ENCODE measurements around the gene FCN3.
A peak's percentile ranks its signal among the peaks of the same experiment; 100 is the strongest.
"Not testable (repeated sequence)": the region's sequence is repeated elsewhere in the genome, so short reads cannot be mapped to it uniquely, and the experiment has no call there.

The FCN3 gene

DNA sequence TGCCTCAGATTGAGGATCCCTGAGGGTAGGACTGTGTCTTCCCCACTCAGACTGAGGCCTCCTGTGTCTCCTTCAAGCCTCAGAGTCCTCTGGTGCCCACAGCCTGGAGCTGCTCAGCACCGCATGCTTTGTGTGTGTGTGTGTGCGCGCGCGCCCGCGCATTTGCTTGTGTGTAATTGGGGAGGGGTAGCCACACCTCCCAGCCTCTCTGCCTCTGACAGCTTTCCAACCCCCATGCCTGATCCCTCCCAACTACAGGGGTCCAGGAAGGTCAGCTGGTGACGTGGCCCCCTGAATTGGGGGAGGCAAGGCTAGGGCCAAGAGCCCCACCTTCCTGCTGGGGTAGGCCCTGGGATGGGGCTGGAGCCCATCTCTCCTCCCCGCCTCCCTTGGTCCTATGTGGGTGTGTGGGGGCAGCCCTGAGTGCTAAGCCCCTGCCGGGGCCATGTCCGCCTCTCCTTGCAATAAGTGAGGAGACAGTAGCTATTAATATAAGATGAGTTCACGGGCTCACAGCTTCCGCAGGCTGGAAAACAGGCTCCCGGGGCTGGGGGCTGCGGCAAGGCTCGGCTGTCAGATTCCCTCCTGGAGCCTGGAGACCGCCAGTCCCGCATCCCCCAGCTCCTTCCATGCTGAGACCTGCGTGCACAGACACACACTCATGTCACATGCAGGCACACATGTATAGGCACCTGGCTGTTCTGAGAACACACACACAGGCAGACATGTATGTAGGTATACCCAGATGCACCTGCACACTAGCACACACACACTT, 24.8 kb upstream of the FCN3 start:
- DNase-seq (ENCODE audit: low read depth) = no peak

DNA sequence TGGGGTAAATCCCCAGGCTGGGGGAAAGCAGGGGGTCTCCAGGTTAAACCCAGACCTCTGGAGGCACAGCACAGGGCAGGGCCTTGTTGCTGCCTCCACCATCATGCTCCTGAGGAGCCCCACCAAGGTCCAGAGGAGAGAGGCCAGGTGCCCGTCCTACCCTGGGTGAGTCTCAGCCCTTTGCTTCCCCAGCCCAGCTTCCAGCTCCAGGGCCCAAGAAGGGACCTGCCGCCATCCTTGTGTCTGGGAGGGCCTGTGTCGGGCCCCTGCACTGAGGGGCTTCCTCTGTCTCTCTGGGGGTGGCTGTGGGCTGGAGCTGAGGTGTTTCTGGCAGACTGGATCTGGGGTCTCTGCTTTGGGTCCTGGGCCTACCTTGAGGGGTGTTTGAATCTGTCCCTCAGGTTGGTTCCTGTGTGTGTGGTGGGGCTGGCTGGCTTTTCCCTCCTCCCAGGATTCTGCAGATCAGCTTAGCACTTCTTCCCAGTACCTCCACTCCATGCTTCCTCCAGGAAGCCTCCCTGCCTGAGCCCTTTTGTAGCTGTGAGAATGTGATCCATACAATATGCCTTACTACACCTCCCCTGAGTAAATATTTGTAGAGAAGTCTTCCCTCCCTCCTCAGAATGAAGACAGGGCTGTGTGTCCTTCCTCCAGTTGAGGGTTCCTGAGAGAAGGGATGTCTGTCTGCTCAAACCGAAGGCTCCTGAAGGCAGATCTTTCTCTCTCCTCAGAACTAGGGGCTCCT, 24.0 kb upstream of the FCN3 start:
- no peak for DNase-seq (ENCODE audit: low read depth)

DNA sequence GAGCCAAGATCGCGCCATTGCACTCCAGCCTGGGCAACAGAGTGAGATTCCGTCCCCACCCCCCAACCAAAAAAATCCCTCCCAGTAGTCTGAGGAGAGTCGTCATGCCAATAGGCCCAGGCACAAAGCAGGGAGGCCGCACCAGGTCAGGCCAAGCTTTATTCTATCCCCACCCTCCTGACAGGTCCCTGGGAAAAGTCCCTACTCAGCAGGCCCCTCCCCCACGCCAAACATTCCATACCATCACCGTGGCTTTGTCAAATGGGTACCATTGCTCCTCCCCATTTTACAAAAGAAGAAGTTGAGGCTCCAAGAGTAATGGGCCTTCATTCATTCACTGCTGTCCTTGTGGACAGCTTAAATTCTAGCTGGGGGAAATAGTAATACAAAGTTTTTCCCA, 23.1 kb upstream of the FCN3 start:
- DNase-seq (ENCODE audit: low read depth) = no peak

DNA sequence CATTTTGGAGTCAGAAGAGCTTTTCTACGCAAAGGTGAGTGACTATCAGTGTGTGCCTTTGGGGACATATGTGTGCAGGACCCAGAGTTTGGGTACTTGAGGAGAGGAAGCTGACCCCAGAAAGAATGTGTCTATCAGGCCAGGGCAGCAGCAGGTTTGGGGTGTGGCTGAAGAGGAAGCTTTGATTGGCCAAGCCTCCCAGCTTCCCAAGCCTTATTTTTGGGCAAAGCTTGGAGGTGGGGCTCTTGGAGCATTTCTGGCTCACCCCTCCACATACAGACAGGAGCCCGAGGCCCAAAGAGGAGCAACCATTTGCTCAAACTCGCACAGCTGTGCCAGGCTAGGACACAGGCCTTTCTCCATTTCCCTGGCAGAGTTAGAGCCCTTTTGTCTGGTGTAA, 22.5 kb upstream of the FCN3 start:
- DNase-seq (ENCODE audit: low read depth) = no peak

GRCh38 chr1:27395441-27396195, 21.0 kb upstream of the FCN3 start:
- DNase-seq (ENCODE audit: low read depth) = peak; percentile 70

GRCh38 chr1:27394925-27395324, 20.3 kb upstream of the FCN3 start:
- no peak for DNase-seq (ENCODE audit: low read depth)

GRCh38 chr1:27394282-27394658, 19.6 kb upstream of the FCN3 start:
- no peak for DNase-seq (ENCODE audit: low read depth)

DNA sequence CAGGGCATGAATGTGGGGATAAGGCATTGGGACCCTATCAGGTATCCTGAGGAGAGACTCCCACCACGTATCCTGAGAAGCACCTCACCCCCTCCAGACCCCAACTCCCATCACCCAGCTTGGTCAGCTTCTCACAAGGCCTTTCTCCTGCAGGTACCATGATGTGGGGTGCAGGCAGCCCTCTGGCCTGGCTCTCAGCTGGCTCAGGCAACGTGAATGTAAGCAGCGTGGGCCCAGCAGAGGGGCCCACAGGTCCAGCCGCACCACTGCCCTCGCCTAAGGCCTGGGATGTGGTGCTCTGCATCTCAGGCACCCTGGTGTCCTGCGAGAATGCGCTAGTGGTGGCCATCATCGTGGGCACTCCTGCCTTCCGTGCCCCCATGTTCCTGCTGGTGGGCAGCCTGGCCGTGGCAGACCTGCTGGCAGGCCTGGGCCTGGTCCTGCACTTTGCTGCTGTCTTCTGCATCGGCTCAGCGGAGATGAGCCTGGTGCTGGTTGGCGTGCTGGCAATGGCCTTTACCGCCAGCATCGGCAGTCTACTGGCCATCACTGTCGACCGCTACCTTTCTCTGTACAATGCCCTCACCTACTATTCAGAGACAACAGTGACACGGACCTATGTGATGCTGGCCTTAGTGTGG, 19.1 kb upstream of the FCN3 start:
- no peak for DNase-seq (ENCODE audit: low read depth)

DNA sequence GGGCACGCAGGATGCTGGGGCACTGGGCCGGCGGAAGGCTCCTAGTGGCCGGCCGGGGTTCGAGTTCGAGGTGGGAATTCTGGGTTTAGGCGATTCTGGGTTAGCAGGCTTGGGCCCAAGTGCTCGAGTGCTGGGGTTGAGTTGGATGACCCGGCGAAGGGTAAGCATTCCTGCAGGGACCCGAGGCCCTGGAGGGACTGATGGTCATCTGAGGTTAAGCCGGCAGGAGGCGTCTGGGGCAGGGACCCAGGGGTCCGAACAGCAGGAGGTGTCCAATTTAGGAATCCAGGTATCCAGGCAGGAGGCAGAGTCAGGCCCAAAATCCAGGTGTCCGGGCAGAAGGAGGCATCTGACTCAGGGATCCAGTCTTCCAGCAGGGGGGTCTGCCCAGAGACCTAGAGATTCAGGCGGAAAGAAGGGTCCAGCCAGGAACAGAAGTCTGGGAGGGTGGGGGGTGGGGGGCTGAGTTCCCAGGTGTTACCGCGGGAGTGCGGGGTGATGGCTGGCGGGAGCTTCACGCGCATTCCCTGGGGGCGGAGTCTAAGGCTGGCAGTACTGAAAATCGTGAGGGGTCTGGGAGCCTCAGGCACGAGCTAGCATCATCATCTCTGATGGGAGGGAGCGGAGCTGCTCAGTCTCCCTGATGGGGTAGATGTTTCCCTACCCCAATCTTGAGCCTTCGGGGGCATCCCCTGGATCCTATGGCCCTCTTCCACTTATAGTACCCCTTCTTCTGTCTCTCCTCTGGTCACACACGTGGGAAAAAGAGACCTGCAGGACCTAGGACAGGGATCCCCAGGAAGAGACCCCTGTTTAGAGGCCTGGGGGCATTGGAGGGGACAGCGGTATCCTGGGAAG, 18.4 kb upstream of the FCN3 start:
- no peak for DNase-seq (ENCODE audit: low read depth)

DNA sequence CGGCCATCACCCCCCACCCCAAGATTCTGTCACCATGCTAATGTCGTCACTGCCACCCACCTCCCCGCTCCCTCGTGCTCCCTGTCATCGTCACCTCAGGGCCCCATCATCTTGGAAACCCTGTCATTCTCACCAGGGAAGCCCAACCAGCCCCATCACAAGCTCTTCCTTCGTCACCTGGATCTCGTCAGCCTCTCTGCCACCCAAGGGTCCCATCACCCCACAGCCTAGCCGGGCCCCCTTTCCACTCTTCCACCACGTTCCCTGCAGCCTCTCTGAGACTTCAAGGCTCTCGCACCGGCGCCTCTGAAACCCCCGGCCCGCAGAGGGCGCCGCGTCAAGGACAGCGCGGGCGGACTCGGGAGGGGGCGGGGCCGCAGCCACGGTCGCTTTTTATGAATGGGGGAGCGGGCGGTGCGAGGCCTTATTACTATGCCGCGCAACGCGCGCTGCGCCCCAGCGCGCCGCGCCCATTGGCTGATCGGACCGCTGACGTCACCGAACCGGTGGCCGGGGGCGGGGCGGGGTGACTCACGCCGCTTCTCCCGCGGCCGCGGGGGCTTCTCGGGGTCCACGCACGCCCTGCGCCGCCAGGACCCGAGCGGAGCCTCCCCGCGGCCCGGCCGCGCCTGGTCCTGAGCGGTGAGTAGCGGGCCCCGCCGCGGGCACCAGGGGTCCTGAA, 17.6 kb upstream of the FCN3 start, which contains the start of gene GPR3:
Gene GPR3, plus strand, starts transcription at position 527 of the 682 bp plus-strand sequence. CDS start 1,177 bp downstream, outside the sequence.
- peak; percentile 92 for DNase-seq (ENCODE audit: low read depth)

GRCh38 chr1:27391511-27392095, 17.0 kb upstream of the FCN3 start:
- no peak for DNase-seq (ENCODE audit: low read depth)

DNA sequence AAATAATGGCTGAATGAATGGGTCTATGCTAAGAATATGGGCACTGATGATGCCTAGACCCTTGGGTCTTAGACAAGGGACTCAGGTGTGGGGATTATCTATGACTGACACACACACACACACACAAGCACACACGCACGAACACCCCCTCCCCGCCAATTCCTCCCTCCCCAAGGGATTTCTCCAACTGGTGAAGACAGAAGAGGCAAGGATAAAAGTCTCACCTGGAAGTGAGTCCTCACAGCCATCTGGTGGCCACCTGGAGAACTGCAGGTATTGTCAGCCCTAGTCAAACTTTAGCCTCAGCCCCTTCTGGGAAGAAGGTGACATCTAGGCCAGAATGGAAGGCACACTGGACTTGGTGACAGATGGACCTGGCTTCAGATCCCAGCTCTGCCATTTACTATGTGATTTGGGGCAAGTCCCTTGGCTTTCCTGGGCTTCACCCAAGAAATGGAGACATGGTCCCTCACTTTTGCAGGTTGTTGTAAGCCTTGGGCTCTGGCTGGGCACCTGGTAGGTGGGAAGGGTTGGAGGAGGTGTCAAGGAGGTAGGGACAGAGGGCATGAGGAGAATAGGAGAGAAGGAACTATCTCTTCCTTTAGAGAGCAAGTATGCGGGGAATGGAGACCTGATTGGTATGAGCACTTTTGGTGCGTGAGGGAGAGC, 13.8 kb upstream of the FCN3 start:
- peak; percentile 67 for DNase-seq (ENCODE audit: low read depth)

DNA sequence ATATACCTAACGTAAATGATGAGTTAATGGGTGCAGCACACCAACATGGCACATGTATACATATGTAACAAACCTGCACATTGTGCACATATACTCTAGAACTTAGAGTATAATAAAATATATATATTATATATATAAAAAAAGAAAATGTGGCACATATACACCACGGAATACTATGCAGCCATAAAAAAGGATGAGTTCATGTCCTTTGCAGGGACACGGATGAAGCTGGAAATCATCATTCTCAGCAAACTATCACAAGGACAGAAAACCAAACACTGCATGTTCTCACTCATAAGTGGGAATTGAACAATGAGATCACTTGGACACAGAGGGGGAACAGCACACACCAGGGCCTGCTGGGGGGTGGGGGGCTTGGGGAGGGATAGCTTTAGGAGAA, 10.2 kb upstream of the FCN3 start:
- DNase-seq (ENCODE audit: low read depth) = not testable (repeated sequence)

DNA sequence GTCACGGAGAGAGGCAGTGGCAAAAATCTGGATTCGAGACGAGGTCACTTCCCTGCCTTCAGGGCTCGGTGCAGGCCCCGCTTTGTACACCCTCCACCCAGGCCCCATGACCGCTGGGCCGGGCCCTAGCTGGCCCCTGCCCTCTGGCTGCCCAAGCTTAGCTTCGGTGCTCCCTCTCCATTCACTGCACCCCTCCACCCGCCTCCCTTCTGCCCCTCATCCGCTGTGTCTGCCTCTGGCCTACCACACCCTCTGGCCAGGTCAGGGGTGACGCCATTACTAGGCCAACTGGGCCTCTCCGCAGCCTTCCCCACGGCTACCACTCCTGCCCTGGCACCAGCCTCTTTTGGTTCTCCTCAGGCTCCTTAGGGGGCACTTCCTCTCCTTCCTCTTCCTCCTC, 9.0 kb upstream of the FCN3 start:
- DNase-seq (ENCODE audit: low read depth) = no peak

DNA sequence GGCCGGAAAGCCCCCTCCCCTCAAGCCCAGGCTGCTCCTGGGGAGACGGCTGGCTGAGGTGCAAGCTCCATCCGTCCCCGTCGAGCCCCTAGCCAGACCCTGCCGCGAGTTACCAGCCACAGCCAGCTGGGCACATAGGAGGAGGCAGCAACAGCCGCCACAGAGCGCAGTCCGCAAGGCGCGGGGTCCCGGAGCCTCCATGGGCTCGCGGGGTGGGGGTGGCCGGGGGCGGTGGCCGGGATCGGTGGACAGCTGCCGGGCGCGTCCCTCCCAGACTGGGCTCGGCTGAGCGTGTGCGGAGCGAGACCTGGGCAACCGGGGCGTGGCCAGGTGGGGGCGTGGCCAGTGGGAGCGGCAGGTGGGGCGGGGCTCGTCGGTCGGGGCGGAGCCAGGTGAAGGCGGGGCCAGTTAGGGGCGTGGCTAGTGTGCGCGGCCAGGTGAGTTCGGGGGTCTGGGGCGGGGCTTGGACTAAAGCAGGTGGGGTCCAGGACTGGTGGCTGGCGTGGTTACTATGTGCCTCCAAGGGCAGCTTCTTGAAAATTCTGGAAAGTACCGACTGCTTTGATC, 8.5 kb upstream of the FCN3 start, which contains the start of gene CD164L2:
Gene CD164L2, minus strand, starts transcription at position 295 of the 567 bp plus-strand sequence. Its CDS starts 94 bp downstream, at position 201.
- DNase-seq (ENCODE audit: low read depth) = peak; percentile 40

DNA sequence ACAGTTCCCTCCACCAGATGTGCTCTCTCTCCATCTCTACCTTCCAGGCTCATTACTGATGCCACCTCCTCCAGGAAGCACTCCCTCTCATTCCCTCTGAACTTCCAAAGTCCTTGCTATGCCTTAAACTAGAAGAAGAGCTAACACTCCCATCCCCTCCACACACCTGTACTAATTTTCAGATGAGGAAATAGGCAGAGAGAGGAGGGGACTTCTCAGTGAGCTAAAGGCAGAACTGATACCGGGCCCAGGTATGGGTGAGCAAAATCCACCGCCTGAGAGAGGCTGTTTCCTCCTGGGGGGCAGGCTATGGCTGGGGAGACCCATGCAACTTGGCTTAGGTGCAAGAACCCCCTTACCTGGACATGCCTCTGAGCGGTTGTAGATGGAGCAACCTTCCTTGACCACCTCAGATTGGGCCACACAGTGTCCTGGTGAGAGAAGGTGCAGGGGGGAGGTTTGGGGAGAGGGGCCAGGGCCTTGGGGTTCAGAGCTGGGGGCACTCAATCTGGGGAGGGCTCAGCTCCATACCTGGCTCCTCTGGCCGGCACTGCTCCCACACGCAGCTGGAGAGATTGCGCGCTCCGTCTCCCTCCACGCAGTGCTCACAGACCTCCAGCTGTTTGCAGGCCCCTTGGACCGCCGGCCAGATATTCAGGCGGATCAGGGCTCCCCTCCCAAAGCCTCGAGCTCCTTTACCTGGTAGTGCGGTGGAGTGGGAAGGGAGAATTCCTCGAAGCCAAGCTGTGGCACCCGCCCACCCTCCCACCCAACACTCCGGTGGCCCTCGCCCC, 7.5 kb upstream of the FCN3 start:
- DNase-seq (ENCODE audit: low read depth) = no peak

DNA sequence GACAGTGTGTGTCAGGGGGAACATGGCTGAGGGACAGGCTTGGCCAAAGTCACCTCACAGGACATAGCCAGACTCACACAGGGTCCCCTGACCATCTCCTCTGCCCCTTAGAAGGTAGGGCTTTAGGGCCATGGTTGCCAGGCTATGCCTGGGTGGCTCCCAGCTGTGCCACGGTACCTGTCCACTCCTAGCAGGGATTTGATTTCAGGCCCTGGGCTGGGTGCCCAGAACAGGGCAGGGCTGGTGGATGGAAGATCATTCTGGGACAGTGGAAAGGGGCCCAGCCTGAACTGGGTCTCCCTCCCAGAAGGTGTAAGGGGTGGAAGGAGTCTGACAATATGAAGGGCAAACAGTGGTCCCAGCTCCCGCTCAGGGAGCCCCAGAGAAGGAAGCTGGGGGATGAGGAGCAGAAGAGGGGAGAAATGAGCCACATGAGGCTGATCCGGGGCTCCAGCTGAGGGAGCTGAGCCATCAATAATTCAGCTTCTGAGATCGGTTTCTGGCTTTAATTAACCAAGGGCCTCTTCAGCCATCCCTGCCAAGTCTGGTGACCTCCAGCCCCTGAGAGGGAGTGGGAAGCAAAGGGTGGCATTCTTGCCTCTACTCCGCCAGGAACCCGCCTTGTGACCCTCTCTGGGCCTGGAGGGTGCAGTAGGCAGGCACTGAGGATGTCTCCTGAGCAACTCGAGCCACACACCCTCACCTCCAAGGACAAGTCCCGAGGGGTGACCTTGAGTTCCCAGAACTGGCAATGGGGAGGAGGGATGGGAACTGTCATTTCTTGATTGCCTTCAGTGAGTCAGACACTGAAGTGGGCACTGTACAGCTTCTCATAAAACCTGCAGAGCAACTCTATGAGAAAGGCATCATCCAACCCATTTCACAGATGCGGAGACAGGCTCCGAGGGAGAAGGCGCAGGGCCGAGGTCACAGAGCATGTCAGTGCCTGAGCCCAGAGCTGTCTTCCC, 6.4 kb upstream of the FCN3 start:
- DNase-seq (ENCODE audit: low read depth) = no peak

All from T follicular helper cell (primary cell).